Upper lobe of left lung (tissue), 6 donors: ENCODE results near the gene PCBP3. TPM values are rescaled to one million over a fixed set of nuclear protein-coding genes. Genes with fewer than 3 reads are reported as not detected.
"Not testable (repeated sequence)": the region's sequence is repeated elsewhere in the genome, so short reads cannot be mapped to it uniquely, and the experiment has no call there.

Source experiments
- ATAC-seq, 2 donors: fragments of 200-7000 bp; cut with Tn5 transposase; one replicate each; pipeline ENCODE4 v1.9.1; 2022; ENCODE audit warnings: mild to moderate bottlenecking in 2 of 2, moderate library complexity in 2 of 2; ENCODE audit not compliant: low FRiP score in 2 of 2
- DNase-seq, 2 donors: peaks; one replicate each; pipeline ENCODE4 v3.0.0-alpha.2; 2019 to 2020
- H3K27ac ChIP-seq, 4 donors: fragments of 200-600 bp; sonication (generic); one replicate each; pipeline ENCODE4 v1.5.1; 2016 to 2019
- H3K27me3 ChIP-seq, 4 donors: fragments of 200-600 bp; sonication (generic); one replicate each; pipeline ENCODE4 v1.5.1; 2017 to 2019
- H3K36me3 ChIP-seq, 4 donors: fragments of 200-600 bp; sonication (generic); one replicate each; pipeline ENCODE4 v1.5.1; 2016 to 2019
- H3K4me1 ChIP-seq, 4 donors: fragments of 200-600 bp; sonication (generic); one replicate each; pipeline ENCODE4 v1.5.1; 2018 to 2019
- H3K4me3 ChIP-seq, 4 donors: fragments of 200-600 bp; sonication (generic); one replicate each; pipeline ENCODE4 v1.5.1; 2017 to 2019; ENCODE audit warnings: mild to moderate bottlenecking in 2 of 4, moderate library complexity in 1 of 4
- H3K9me3 ChIP-seq, 4 donors: fragments of 200-600 bp; sonication (generic); one replicate each; pipeline ENCODE4 v1.5.1; 2018 to 2019
- CTCF ChIP-seq, 6 experiments: fragments of 450-650 bp in 4 of 6; fragments of 200-600 bp in 2 of 6; sonication (generic) in 2 of 6; IDR thresholded peaks; one replicate each; pipeline ENCODE4 v1.5.1; 2016 to 2019; ENCODE audit warnings: antibody characterized with exemption in 6 of 6
- EP300 ChIP-seq, 4 donors: sonication (generic); formaldehyde crosslinking; IDR thresholded peaks; one replicate each; pipeline ENCODE4 v1.5.1; 2017; ENCODE audit warnings: antibody characterized with exemption in 4 of 4, control low read depth in 2 of 4
- POLR2A ChIP-seq, 4 donors: fragments of 450-650 bp; IDR thresholded peaks; one replicate each; pipeline ENCODE4 v1.5.1; 2016 to 2017; ENCODE audit warnings: antibody characterized with exemption in 4 of 4, mild to moderate bottlenecking in 2 of 4
- POLR2AphosphoS5 ChIP-seq, 2 donors: sonication (generic); formaldehyde crosslinking; IDR thresholded peaks; one replicate each; pipeline ENCODE4 v1.5.1; 2017; ENCODE audit warnings: antibody characterized with exemption in 2 of 2
- WGBS, 2 donors: methylation state at CpG; one replicate each; pipeline ENCODE4 v1.1.5; 2017 to 2018; 5-methylcytosine and 5-hydroxymethylcytosine counted together
- total RNA-seq, 6 donors: library from RNA; depleted of rRNA in 4 of 6; stranded (reverse); fragments of >200 nt in 4 of 6; gene quantifications; one replicate each; pipeline versions ENCODE4 v1.1.0 to v1.2.1, GENCODE V29; 2016 to 2021
- donor health status: DM: no; HTN: no; CAD: no; lungs with moderate emphysema.
- donor health status: DM: no; HTN: yes; CAD: no; lungs with severe emphysema.

The PCBP3 gene
- total RNA-seq, 6 donors from 2014 or later: 0.78 to 10.5 (median 3.3) TPM

GRCh38 chr21:45894906-45895777 lies 251.6 kb downstream of the PCBP3 start:
- H3K36me3 ChIP-seq: no peaks in the 10 kb centered on the region
- no peak overlapping the region for H3K27ac ChIP-seq
- TF ChIP-seq EP300 (IDR thresholded peaks at IDR 0.05): no peak
- TF ChIP-seq POLR2A (IDR thresholded peaks at IDR 0.05): no peak
- TF ChIP-seq POLR2AphosphoS5 (IDR thresholded peaks at IDR 0.05): no peak
- no peak for TF ChIP-seq CTCF (IDR thresholded peaks at IDR 0.05)
- peaks cover 2 to 7% (median 6%) of the 10 kb centered on the region in 4 donors for H3K4me1 ChIP-seq
- no peaks in the 10 kb centered on the region for H3K27me3 ChIP-seq
- H3K4me3 ChIP-seq: no peak overlapping the region
- DNase-seq: no peak
- no peak for ATAC-seq
- no peaks in the 10 kb centered on the region for H3K9me3 ChIP-seq
- 82 to 88% methylated on average over 19 to 22 of the region's 22 CpGs for WGBS, 2 donors

- Histone ChIP-seq H3K36me3 (no peaks in the 10 kb centered on the region), H3K27me3 (no peaks in the 10 kb centered on the region), H3K27ac (no peak overlapping the region), H3K4me1 (peaks cover 2 to 7% (median 6%) of the 10 kb centered on the region in 4 donors), H3K4me3 (no peak overlapping the region), H3K9me3 (no peaks in the 10 kb centered on the region)
- peak in 1 of 2 donors; percentile 70 for DNase-seq
- no peak for ATAC-seq
- TF ChIP-seq POLR2AphosphoS5 (IDR thresholded peaks at IDR 0.05): no peak
- no peak for TF ChIP-seq POLR2A (IDR thresholded peaks at IDR 0.05)
- no peak for TF ChIP-seq CTCF (IDR thresholded peaks at IDR 0.05)
- TF ChIP-seq EP300 (IDR thresholded peaks at IDR 0.05): no peak
- WGBS, 2 donors: 92 to 95% methylated on average over 6 to 15 of the region's 17 CpGs
These were observed 252.3 kb downstream of the PCBP3 start for GRCh38 chr21:45895778-45896370.

- WGBS, 2 donors: 84 to 85% methylated on average over 18 of the region's 18 CpGs
- ATAC-seq, H3K27ac ChIP-seq, H3K27me3 ChIP-seq, H3K36me3 ChIP-seq, H3K9me3 ChIP-seq, H3K4me1 ChIP-seq, H3K4me3 ChIP-seq: not testable (repeated sequence)
- DNase-seq: peak in 1 of 2 donors; percentile 52
These were observed 252.9 kb downstream of the PCBP3 start for GRCh38 chr21:45896431-45896830.

- no peaks in the 10 kb centered on the region for H3K36me3 ChIP-seq
- DNase-seq (peak in 1 of 2 donors; percentile 53), ATAC-seq (no peak)
- H3K27me3 ChIP-seq: no peaks in the 10 kb centered on the region
- no peak overlapping the region for H3K4me3 ChIP-seq
- H3K27ac ChIP-seq: no peak overlapping the region
- 89% methylated on average over 24 to 25 of the region's 25 CpGs for WGBS, 2 donors
- TF ChIP-seq POLR2A (IDR thresholded peaks at IDR 0.05): no peak
- no peak for TF ChIP-seq POLR2AphosphoS5 (IDR thresholded peaks at IDR 0.05)
- TF ChIP-seq CTCF (IDR thresholded peaks at IDR 0.05): no peak
- TF ChIP-seq EP300 (IDR thresholded peaks at IDR 0.05): no peak
- peaks cover 0 to 3% (median 0%) of the 10 kb centered on the region in 4 donors for H3K4me1 ChIP-seq
- no peaks in the 10 kb centered on the region for H3K9me3 ChIP-seq
These were observed 253.9 kb downstream of the PCBP3 start for GRCh38 chr21:45897191-45898027.

GRCh38 chr21:45898028-45898350 lies 254.5 kb downstream of the PCBP3 start:
- DNase-seq: peak in 1 of 2 donors; percentile 37
- ATAC-seq: no peak
- Histone ChIP-seq H3K4me3 (no peak overlapping the region), H3K27me3 (no peaks in the 10 kb centered on the region), H3K36me3 (no peaks in the 10 kb centered on the region), H3K4me1 (no peaks in the 10 kb centered on the region), H3K9me3 (no peaks in the 10 kb centered on the region), H3K27ac (no peak overlapping the region)
- no peak for TF ChIP-seq POLR2A (IDR thresholded peaks at IDR 0.05)
- TF ChIP-seq POLR2AphosphoS5 (IDR thresholded peaks at IDR 0.05): no peak
- TF ChIP-seq CTCF (IDR thresholded peaks at IDR 0.05): no peak
- TF ChIP-seq EP300 (IDR thresholded peaks at IDR 0.05): no peak
- WGBS, 2 donors: 78 to 80% methylated on average over 3 to 8 of the region's 8 CpGs
